H9 (cell line): ENCODE data around the gene NR2F2. TPM values are rescaled to one million over a fixed set of nuclear protein-coding genes. Genes with fewer than 3 reads are reported as not detected.

Source experiments
- DNase-seq: peaks from one replicate; pipeline ENCODE4 v3.0.0-alpha.2; 2017
- H2AFZ ChIP-seq: one replicate; pipeline ENCODE4 v1.6.1; 2013; ENCODE audit warnings: mild to moderate bottlenecking, low read length, control low read depth, moderate library complexity
- H2AK5ac ChIP-seq: 2 replicates; pipeline ENCODE4 v1.6.1; 2013; ENCODE audit warnings: low read length, control low read depth, mixed read lengths; ENCODE audit not compliant: insufficient read length
- H2BK120ac ChIP-seq: one replicate; pipeline ENCODE4 v1.6.1; 2013; ENCODE audit warnings: low read depth, mild to moderate bottlenecking, low read length, control low read depth, inconsistent platforms; ENCODE audit not compliant: poor library complexity, severe bottlenecking
- H2BK12ac ChIP-seq: 2 replicates; pipeline ENCODE4 v1.6.1; 2013; ENCODE audit warnings: low read length, control low read depth, mixed read lengths, low read depth; ENCODE audit not compliant: insufficient read length
- H2BK15ac ChIP-seq: 2 replicates; pipeline ENCODE4 v1.6.1; 2013; ENCODE audit warnings: low read depth, low read length, control low read depth
- H2BK20ac ChIP-seq: one replicate; pipeline ENCODE4 v1.6.1; 2013; ENCODE audit warnings: low read depth, mild to moderate bottlenecking, low read length, control low read depth, inconsistent platforms; ENCODE audit not compliant: poor library complexity, severe bottlenecking
- H2BK5ac ChIP-seq: 2 replicates; pipeline ENCODE4 v1.6.1; 2013; ENCODE audit warnings: low read length, control low read depth, mixed read lengths; ENCODE audit not compliant: insufficient read length
- H3K14ac ChIP-seq: 2 replicates; pipeline ENCODE4 v1.6.1; 2013; ENCODE audit warnings: low read length, control low read depth; ENCODE audit not compliant: insufficient read depth
- H3K18ac ChIP-seq: 2 replicates; pipeline ENCODE4 v1.6.1; 2013; ENCODE audit warnings: low read depth, mild to moderate bottlenecking, mixed read lengths, low read length, control low read depth; ENCODE audit not compliant: insufficient read length
- H3K23ac ChIP-seq: 2 replicates; pipeline ENCODE4 v1.6.1; 2013; ENCODE audit warnings: low read length, control low read depth, mixed read lengths, low read depth; ENCODE audit not compliant: insufficient read length
- H3K23me2 ChIP-seq: 2 replicates; pipeline ENCODE4 v1.6.1; 2013; ENCODE audit warnings: low read depth, mild to moderate bottlenecking, mixed read lengths, low read length, control low read depth; ENCODE audit not compliant: insufficient read length, poor library complexity, severe bottlenecking
- H3K27ac ChIP-seq: 2 replicates; pipeline ENCODE4 v1.5.1; 2013; ENCODE audit warnings: low read length, control low read depth, mixed read lengths, low read depth; ENCODE audit not compliant: insufficient read length
- H3K27me3 ChIP-seq: 2 replicates; pipeline ENCODE4 v1.6.1; 2013; ENCODE audit warnings: low read length, control low read depth, inconsistent platforms; ENCODE audit not compliant: insufficient read depth
- H3K4ac ChIP-seq: 2 replicates; pipeline ENCODE4 v1.6.1; 2013; ENCODE audit warnings: low read depth, mild to moderate bottlenecking, control low read depth, inconsistent platforms, low read length, moderate library complexity
- H3K4me1 ChIP-seq: 2 replicates; pipeline ENCODE4 v1.6.1; 2013; ENCODE audit warnings: low read length, control low read depth, inconsistent platforms; ENCODE audit not compliant: insufficient read depth
- H3K4me2 ChIP-seq: 2 replicates; pipeline ENCODE4 v1.6.1; 2013; ENCODE audit warnings: low read length, control low read depth, mixed read lengths; ENCODE audit not compliant: insufficient read length, insufficient read depth
- H3K56ac ChIP-seq: 2 replicates; pipeline ENCODE4 v1.6.1; 2013; ENCODE audit warnings: low read depth, mild to moderate bottlenecking, mixed read lengths, low read length, control low read depth; ENCODE audit not compliant: insufficient read length
- H3K79me1 ChIP-seq: 2 replicates; pipeline ENCODE4 v1.6.1; 2013; ENCODE audit warnings: low read depth, mild to moderate bottlenecking, moderate library complexity, low read length, control low read depth, inconsistent platforms; ENCODE audit not compliant: insufficient read depth, poor library complexity, severe bottlenecking
- H3K79me2 ChIP-seq: 2 replicates; pipeline ENCODE4 v1.6.1; 2013; ENCODE audit warnings: low read length, control low read depth, inconsistent platforms; ENCODE audit not compliant: insufficient read depth
- H3K9ac ChIP-seq: 2 replicates; pipeline ENCODE4 v1.6.1; 2013; ENCODE audit warnings: low read length, control low read depth, mixed read lengths; ENCODE audit not compliant: insufficient read length; ENCODE audit errors: extremely low read depth
- H3K9me3 ChIP-seq: one replicate; pipeline ENCODE4 v1.6.1; 2013; ENCODE audit warnings: low read depth, low read length, inconsistent platforms; ENCODE audit not compliant: control insufficient read depth
- H3T11ph ChIP-seq: one replicate; pipeline ENCODE4 v1.6.1; 2013; ENCODE audit warnings: mild to moderate bottlenecking, low read length, control low read depth, inconsistent platforms
- H4K20me1 ChIP-seq: one replicate; pipeline ENCODE4 v1.6.1; 2013; ENCODE audit not compliant: control insufficient read depth, insufficient read length, insufficient read depth
- H4K5ac ChIP-seq: 2 replicates; pipeline ENCODE4 v1.6.1; 2013; ENCODE audit warnings: low read depth, mild to moderate bottlenecking, mixed read lengths, low read length, control low read depth; ENCODE audit not compliant: insufficient read length
- H4K8ac ChIP-seq: replicated peaks from 2 replicates; pipeline ENCODE4 v1.6.1; 2013; ENCODE audit warnings: low read length, control low read depth, mixed read lengths, low read depth; ENCODE audit not compliant: insufficient read length
- H4K91ac ChIP-seq: 2 replicates; pipeline ENCODE4 v1.6.1; 2013; ENCODE audit warnings: low read depth, mild to moderate bottlenecking, moderate library complexity, mixed read lengths, low read length, control low read depth; ENCODE audit not compliant: insufficient read length
- H3K27ac Mint-ChIP-seq, 3 experiments: 2 replicates in 2 of 3; 3 replicates in 1 of 3; pipeline ENCODE4 v1.8.0; 2020 to 2021; ENCODE audit warnings: mixed read lengths in 3 of 3, mild to moderate bottlenecking in 1 of 3, moderate library complexity in 1 of 3
- H3K27me3 Mint-ChIP-seq: 2 replicates; pipeline ENCODE4 v1.8.0; 2021; ENCODE audit warnings: low read depth, mild to moderate bottlenecking, moderate library complexity, mixed read lengths
- H3K36me3 Mint-ChIP-seq, 3 experiments: 2 replicates in 2 of 3; 3 replicates in 1 of 3; pipeline ENCODE4 v1.8.0; 2020 to 2021; ENCODE audit warnings: low read depth in 3 of 3, mixed read lengths in 3 of 3; ENCODE audit not compliant: insufficient read depth in 1 of 3
- H3K4me1 Mint-ChIP-seq, 2 experiments: 2 replicates each; pipeline ENCODE4 v1.8.0; 2020; ENCODE audit warnings: mixed read lengths in 2 of 2
- H3K4me3 Mint-ChIP-seq, 2 experiments: 2 replicates in 1 of 2; 3 replicates in 1 of 2; pipeline ENCODE4 v1.8.0; 2020 to 2021; ENCODE audit warnings: mild to moderate bottlenecking in 2 of 2, mixed read lengths in 2 of 2, moderate library complexity in 1 of 2
- H3K9me3 Mint-ChIP-seq, 2 experiments: 2 replicates in 1 of 2; 3 replicates in 1 of 2; pipeline ENCODE4 v1.8.0; 2020; ENCODE audit warnings: mild to moderate bottlenecking in 2 of 2, mixed read lengths in 2 of 2, moderate library complexity in 1 of 2
- CTCF ChIP-seq: fragments of 200-600 bp; sonication (generic); conservative IDR thresholded peaks from 3 replicates; pipeline ENCODE4 v1.8.0; 2021; ENCODE audit warnings: antibody characterized with exemption, mild to moderate bottlenecking
- WGBS: extraction: QIAGEN DNeasy Blood & Tissue Kit; methylation state at CpG from one replicate; pipeline ENCODE4 v1.1.7; 2013; ENCODE audit warnings: missing lambda C conversion rate, low lambda C conversion rate, mixed read lengths; ENCODE audit not compliant: insufficient read length; ENCODE audit errors: extremely low coverage; 5-methylcytosine and 5-hydroxymethylcytosine counted together
- total RNA-seq: library from RNA; stranded (reverse); gene quantifications from 2 replicates; pipeline ENCODE4 v1.2.1, GENCODE V29; 2021

The NR2F2 gene
- total RNA-seq, 1 experiment from 2014 or later: 0.24 TPM

GRCh38 chr15:96293441-96293840, 37.1 kb upstream of the NR2F2 start:
- Histone ChIP-seq H3T11ph (no peak overlapping the region), H3K79me1 (no peaks in the 10 kb centered on the region), H4K8ac (no peak overlapping the region), H4K20me1 (no peaks in the 10 kb centered on the region), H3K9ac (no peak overlapping the region), H2BK120ac (no peak overlapping the region), H4K91ac (no peak overlapping the region), H2AFZ (no peak overlapping the region), H2BK5ac (no peak overlapping the region), H3K18ac (no peak overlapping the region), H3K79me2 (no peaks in the 10 kb centered on the region), H3K4me2 (no peak overlapping the region), H2AK5ac (no peak overlapping the region), H2BK12ac (no peak overlapping the region), H3K9me3 (peaks cover 4% of the 10 kb centered on the region), H3K27me3 (no peaks in the 10 kb centered on the region), H3K4ac (no peak overlapping the region), H3K23me2 (no peaks in the 10 kb centered on the region), H3K56ac (no peak overlapping the region), H2BK20ac (peak overlapping the region; percentile 60), H4K5ac (no peak overlapping the region), H3K27ac (no peak overlapping the region), H2BK15ac (no peak overlapping the region), H3K4me1 (peaks cover 8% of the 10 kb centered on the region), H3K23ac (no peak overlapping the region), H3K14ac (no peak overlapping the region)
- no CpG with 5 or more reads among the region's 4 CpGs for WGBS
- peaks cover 4 to 10% (median 6%) of the 10 kb centered on the region in 3 experiments for H3K36me3 Mint-ChIP-seq
- peaks cover 27 to 28% of the 10 kb centered on the region in 2 experiments for H3K4me1 Mint-ChIP-seq
- no peak overlapping the region; a peak in 1 of 5 replicates for H3K4me3 Mint-ChIP-seq
- DNase-seq: no peak
- TF ChIP-seq CTCF: no peak
- peaks cover 8 to 11% of the 10 kb centered on the region in 2 experiments for H3K9me3 Mint-ChIP-seq
- H3K27me3 Mint-ChIP-seq: peaks cover 14% of the 10 kb centered on the region
- H3K27ac Mint-ChIP-seq: no peak overlapping the region; a peak in 1 of 7 replicates
